Measurements from ENCODE around the gene EDEM2.

DNA sequence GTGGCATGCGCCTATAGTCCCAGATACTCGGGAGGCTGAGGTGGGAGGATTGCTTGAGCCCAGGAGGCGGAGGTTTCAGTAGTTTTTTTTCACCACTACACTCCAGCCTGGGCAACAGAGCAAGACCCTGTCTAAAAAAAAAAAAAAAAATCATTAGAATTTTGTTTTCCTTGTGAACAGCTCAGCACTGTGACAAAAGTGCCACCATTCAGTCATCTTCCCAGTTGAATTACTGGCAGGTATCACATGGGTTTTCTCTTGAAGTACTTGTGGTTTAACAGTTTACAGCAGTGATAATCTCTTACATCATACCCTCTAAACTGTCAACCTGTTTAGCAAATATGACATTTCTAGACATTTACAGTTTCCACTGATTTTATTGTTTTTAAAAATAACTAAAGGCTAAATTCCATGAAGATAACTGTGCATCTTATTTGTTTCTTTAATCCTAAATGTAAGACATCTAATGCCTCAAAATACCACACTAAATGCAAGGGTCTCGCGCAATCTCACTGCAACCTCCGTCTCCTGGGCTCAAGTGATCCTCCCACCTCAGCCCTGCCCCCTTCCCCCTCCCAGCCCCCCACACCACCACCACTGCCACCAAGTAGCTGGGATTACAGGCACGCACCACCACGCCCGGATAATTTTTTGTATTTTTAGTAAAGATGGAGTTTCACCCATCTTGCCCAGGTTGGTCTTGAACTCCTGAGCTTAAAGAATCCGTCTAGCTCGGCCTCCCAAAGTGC is 61.5 kb downstream of the EDEM2 start:
- TF ChIP-seq, protein P1, sequence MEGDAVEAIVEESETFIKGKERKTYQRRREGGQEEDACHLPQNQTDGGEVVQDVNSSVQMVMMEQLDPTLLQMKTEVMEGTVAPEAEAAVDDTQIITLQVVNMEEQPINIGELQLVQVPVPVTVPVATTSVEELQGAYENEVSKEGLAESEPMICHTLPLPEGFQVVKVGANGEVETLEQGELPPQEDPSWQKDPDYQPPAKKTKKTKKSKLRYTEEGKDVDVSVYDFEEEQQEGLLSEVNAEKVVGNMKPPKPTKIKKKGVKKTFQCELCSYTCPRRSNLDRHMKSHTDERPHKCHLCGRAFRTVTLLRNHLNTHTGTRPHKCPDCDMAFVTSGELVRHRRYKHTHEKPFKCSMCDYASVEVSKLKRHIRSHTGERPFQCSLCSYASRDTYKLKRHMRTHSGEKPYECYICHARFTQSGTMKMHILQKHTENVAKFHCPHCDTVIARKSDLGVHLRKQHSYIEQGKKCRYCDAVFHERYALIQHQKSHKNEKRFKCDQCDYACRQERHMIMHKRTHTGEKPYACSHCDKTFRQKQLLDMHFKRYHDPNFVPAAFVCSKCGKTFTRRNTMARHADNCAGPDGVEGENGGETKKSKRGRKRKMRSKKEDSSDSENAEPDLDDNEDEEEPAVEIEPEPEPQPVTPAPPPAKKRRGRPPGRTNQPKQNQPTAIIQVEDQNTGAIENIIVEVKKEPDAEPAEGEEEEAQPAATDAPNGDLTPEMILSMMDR (conservative IDR thresholded peaks at IDR 0.05; ENCODE audit: low read depth, low read length): no peak
- TF ChIP-seq EZH2phosphoT487 (IDR thresholded peaks at IDR 0.05; ENCODE audit: borderline replicate concordance, low read length): no peak
- TF ChIP-seq EZH2 (IDR thresholded peaks at IDR 0.05; ENCODE audit: low read length, unreplicated experiment): no peak

All from PC-3 (cell line).